ENCODE results near the gene RASA3.

Gene RASA3

GRCh38 chr13:114110091-114110829 is 22.2 kb downstream of the RASA3 start:
- no peak for DNase-seq (ENCODE audit: low read depth)
- H3K4me3 ChIP-seq (ENCODE audit: low read depth, low read length), result no peak overlapping the region
- TF ChIP-seq, protein P1, sequence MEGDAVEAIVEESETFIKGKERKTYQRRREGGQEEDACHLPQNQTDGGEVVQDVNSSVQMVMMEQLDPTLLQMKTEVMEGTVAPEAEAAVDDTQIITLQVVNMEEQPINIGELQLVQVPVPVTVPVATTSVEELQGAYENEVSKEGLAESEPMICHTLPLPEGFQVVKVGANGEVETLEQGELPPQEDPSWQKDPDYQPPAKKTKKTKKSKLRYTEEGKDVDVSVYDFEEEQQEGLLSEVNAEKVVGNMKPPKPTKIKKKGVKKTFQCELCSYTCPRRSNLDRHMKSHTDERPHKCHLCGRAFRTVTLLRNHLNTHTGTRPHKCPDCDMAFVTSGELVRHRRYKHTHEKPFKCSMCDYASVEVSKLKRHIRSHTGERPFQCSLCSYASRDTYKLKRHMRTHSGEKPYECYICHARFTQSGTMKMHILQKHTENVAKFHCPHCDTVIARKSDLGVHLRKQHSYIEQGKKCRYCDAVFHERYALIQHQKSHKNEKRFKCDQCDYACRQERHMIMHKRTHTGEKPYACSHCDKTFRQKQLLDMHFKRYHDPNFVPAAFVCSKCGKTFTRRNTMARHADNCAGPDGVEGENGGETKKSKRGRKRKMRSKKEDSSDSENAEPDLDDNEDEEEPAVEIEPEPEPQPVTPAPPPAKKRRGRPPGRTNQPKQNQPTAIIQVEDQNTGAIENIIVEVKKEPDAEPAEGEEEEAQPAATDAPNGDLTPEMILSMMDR (IDR thresholded peaks at IDR 0.05; ENCODE audit: low read depth, low read length, missing control alignments), result peak; percentile 27

- no peak overlapping the region for H3K4me3 ChIP-seq (ENCODE audit: low read depth, low read length)
- DNase-seq (ENCODE audit: low read depth), result no peak
- TF ChIP-seq, protein P1 (IDR thresholded peaks at IDR 0.05; ENCODE audit: low read depth, low read length, missing control alignments), result no peak
Observed at GRCh38 chr13:114109641-114110041, 22.8 kb downstream of the RASA3 start.

GRCh38 chr13:114108894-114109293 is 23.5 kb downstream of the RASA3 start:
- H3K4me3 ChIP-seq (ENCODE audit: low read depth, low read length), result no peak overlapping the region
- no peak for DNase-seq (ENCODE audit: low read depth)

GRCh38 chr13:114108141-114108761 is 24.2 kb downstream of the RASA3 start:
- no peak overlapping the region for H3K4me3 ChIP-seq (ENCODE audit: low read depth, low read length)
- DNase-seq (ENCODE audit: low read depth), result no peak
- TF ChIP-seq, protein P1 (IDR thresholded peaks at IDR 0.05; ENCODE audit: low read depth, low read length, missing control alignments), result no peak

More at GRCh38 chr13:114108894-114109293, 23.5 kb downstream of the RASA3 start:
- TF ChIP-seq, protein P1 (IDR thresholded peaks at IDR 0.05; ENCODE audit: low read depth, low read length, missing control alignments), result no peak

GRCh38 chr13:114107686-114108081 is 24.7 kb downstream of the RASA3 start:
- TF ChIP-seq, protein P1 (IDR thresholded peaks at IDR 0.05; ENCODE audit: low read depth, low read length, missing control alignments), result no peak
- no peak for DNase-seq (ENCODE audit: low read depth)
- no peak overlapping the region for H3K4me3 ChIP-seq (ENCODE audit: low read depth, low read length)

DNA sequence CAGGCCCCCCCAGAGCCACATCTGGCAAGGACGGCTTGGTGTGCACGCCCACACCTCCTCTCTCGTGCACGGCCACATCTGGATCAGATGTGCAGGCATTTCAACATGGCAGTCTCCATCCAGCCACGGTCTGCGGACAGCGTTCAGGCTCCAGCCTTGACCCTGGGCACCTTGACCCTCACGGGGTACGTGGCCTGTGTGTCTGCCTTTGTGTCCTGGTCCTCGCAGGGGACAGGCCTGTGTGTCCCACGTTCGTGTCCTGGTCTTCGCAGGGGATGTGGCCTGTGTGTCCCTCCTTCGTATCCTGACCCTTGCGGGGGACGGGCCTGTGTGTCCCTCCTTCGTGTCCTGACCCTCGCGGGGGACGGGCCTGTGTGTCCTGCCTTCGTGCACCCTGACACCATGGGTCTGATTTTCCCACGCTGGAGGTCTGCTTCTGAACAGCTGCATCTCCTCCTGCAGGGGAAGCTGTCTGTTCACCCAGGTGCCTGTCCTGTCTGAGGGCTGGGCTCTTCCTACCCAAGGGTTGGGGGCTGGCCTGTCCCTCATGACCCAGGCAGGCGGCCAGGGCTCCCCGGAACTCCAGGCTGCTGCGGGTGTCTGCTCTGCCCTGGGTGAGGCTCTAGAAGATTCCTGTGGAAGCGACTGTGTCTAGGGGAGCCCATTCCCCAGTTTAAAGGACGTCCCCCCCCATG is 25.3 kb downstream of the RASA3 start:
- TF ChIP-seq, protein P1 (IDR thresholded peaks at IDR 0.05; ENCODE audit: low read depth, low read length, missing control alignments), result no peak
- no peak overlapping the region for H3K4me3 ChIP-seq (ENCODE audit: low read depth, low read length)
- DNase-seq (ENCODE audit: low read depth), result no peak
